ENCODE data around the gene C1orf122. TPM values are rescaled to one million over a fixed set of nuclear protein-coding genes. Genes with fewer than 3 reads are reported as not detected.

Gene C1orf122
- total RNA-seq, 1 donor from 2014 or later = 22.8 TPM

GRCh38 chr1:37831109-37831508 is 23.5 kb downstream of the C1orf122 start:
- Histone ChIP-seq H3K27me3 (ENCODE audit: low read depth) (no peaks in the 10 kb centered on the region), H3K36me3 (peaks cover 92% of the 10 kb centered on the region), H3K27ac (no peak overlapping the region), H3K9me3 (no peaks in the 10 kb centered on the region), H3K4me3 (no peak overlapping the region), H3K4me1 (no peaks in the 10 kb centered on the region)
- ATAC-seq (no peak), DNase-seq (no peak)
- intact Hi-C loops (cut with DNase I) = no loop called here
- TF ChIP-seq CTCF (IDR thresholded peaks at IDR 0.05) = no peak

- Histone ChIP-seq H3K9me3 (no peaks in the 10 kb centered on the region), H3K27ac (no peak overlapping the region), H3K4me1 (no peaks in the 10 kb centered on the region), H3K27me3 (ENCODE audit: low read depth) (no peaks in the 10 kb centered on the region), H3K36me3 (peaks cover 93% of the 10 kb centered on the region), H3K4me3 (no peak overlapping the region)
- intact Hi-C loops (cut with DNase I) = no loop called here
- TF ChIP-seq CTCF (IDR thresholded peaks at IDR 0.05) = no peak
- DNase-seq (no peak), ATAC-seq (no peak)
These were observed 24.2 kb downstream of the C1orf122 start for GRCh38 chr1:37831809-37832208.

GRCh38 chr1:37836788-37837187 is 29.2 kb downstream of the C1orf122 start:
- intact Hi-C loops (cut with DNase I) = no loop called here
- no peak for TF ChIP-seq CTCF (IDR thresholded peaks at IDR 0.05)
- Histone ChIP-seq H3K4me1 (no peaks in the 10 kb centered on the region), H3K4me3 (no peak overlapping the region), H3K27me3 (ENCODE audit: low read depth) (no peaks in the 10 kb centered on the region), H3K27ac (no peak overlapping the region), H3K36me3 (peaks cover 91% of the 10 kb centered on the region), H3K9me3 (no peaks in the 10 kb centered on the region)
- DNase-seq (no peak), ATAC-seq (no peak)

- intact Hi-C loops (cut with DNase I) = no loop called here
- ATAC-seq (no peak), DNase-seq (no peak)
- Histone ChIP-seq H3K9me3 (no peaks in the 10 kb centered on the region), H3K4me1 (peaks cover 15% of the 10 kb centered on the region), H3K36me3 (peaks cover 62% of the 10 kb centered on the region), H3K27me3 (ENCODE audit: low read depth) (no peaks in the 10 kb centered on the region), H3K4me3 (no peak overlapping the region), H3K27ac (no peak overlapping the region)
- no peak for TF ChIP-seq CTCF (IDR thresholded peaks at IDR 0.05)
These were observed 32.1 kb downstream of the C1orf122 start for GRCh38 chr1:37839676-37840075.

- intact Hi-C loops (cut with DNase I) = no loop called here
- Histone ChIP-seq H3K27me3 (ENCODE audit: low read depth) (no peaks in the 10 kb centered on the region), H3K27ac (no peak overlapping the region), H3K36me3 (peaks cover 52% of the 10 kb centered on the region), H3K4me3 (no peak overlapping the region), H3K9me3 (no peaks in the 10 kb centered on the region), H3K4me1 (peaks cover 20% of the 10 kb centered on the region)
- ATAC-seq = no peak
- no peak for DNase-seq
- TF ChIP-seq CTCF (IDR thresholded peaks at IDR 0.05) = no peak
These were observed 33.1 kb downstream of the C1orf122 start for GRCh38 chr1:37840711-37841110.

- no peak for ATAC-seq
- Histone ChIP-seq H3K9me3 (no peaks in the 10 kb centered on the region), H3K4me3 (no peak overlapping the region), H3K36me3 (peaks cover 43% of the 10 kb centered on the region), H3K27me3 (ENCODE audit: low read depth) (no peaks in the 10 kb centered on the region), H3K27ac (no peak overlapping the region), H3K4me1 (peaks cover 26% of the 10 kb centered on the region)
- no peak for DNase-seq
- intact Hi-C loops (cut with DNase I) = no loop called here
- no peak for TF ChIP-seq CTCF (IDR thresholded peaks at IDR 0.05)
These were observed 34.1 kb downstream of the C1orf122 start for GRCh38 chr1:37841652-37842051.

All from lower lobe of right lung (tissue), 2 donors.